ENCODE measurements around the gene KANSL2.
A peak's percentile ranks its signal among the peaks of the same experiment; 100 is the strongest.
"Not testable (repeated sequence)": the region's sequence is repeated elsewhere in the genome, so short reads cannot be mapped to it uniquely, and the experiment has no call there.

The KANSL2 gene

GRCh38 chr12:48682927-48683326 lies 889 bp upstream of the KANSL2 start:
- DNase-seq: no peak

GRCh38 chr12:48682533-48682905 lies 481 bp upstream of the KANSL2 start:
- DNase-seq: not testable (repeated sequence)

GRCh38 chr12:48681399-48681709 lies 684 bp downstream of the KANSL2 start:
- DNase-seq: no peak

GRCh38 chr12:48680861-48681260 lies 1.2 kb downstream of the KANSL2 start:
- no peak for DNase-seq

GRCh38 chr12:48678551-48679185 lies 3.4 kb downstream of the KANSL2 start:
- no peak for DNase-seq

GRCh38 chr12:48671231-48671856 lies 10.7 kb downstream of the KANSL2 start:
- no peak for DNase-seq

GRCh38 chr12:48668996-48669395 lies 13.0 kb downstream of the KANSL2 start:
- no peak for DNase-seq

- DNase-seq: no peak
Measured at GRCh38 chr12:48659863-48660262, 22.2 kb downstream of the KANSL2 start.

GRCh38 chr12:48651681-48652080 lies 30.4 kb downstream of the KANSL2 start:
- DNase-seq: no peak

GRCh38 chr12:48645354-48645753 lies 36.7 kb downstream of the KANSL2 start:
- DNase-seq: not testable (repeated sequence)

GRCh38 chr12:48643011-48643410 lies 39.0 kb downstream of the KANSL2 start:
- no peak for DNase-seq

- not testable (repeated sequence) for DNase-seq
Measured at GRCh38 chr12:48641752-48642555, 40.1 kb downstream of the KANSL2 start.

GRCh38 chr12:48640854-48641253 lies 41.2 kb downstream of the KANSL2 start:
- DNase-seq: no peak

- no peak for DNase-seq
Measured at GRCh38 chr12:48640428-48640827, 41.6 kb downstream of the KANSL2 start.

GRCh38 chr12:48631071-48631470 lies 51.0 kb downstream of the KANSL2 start:
- no peak for DNase-seq

- DNase-seq: no peak
Measured at GRCh38 chr12:48630346-48630745, 51.7 kb downstream of the KANSL2 start.

- DNase-seq: no peak
Measured at GRCh38 chr12:48629541-48629940, 52.5 kb downstream of the KANSL2 start.

- no peak for DNase-seq
Measured at GRCh38 chr12:48627556-48627955, 54.5 kb downstream of the KANSL2 start.

GRCh38 chr12:48622997-48623396 lies 59.0 kb downstream of the KANSL2 start:
- DNase-seq: not testable (repeated sequence)

- peak; percentile 33 for DNase-seq
Measured at GRCh38 chr12:48618541-48618940, 63.5 kb downstream of the KANSL2 start.

- no peak for DNase-seq
Measured at GRCh38 chr12:48615681-48616080, 66.4 kb downstream of the KANSL2 start.

- DNase-seq: no peak
Measured at GRCh38 chr12:48613321-48613720, 68.7 kb downstream of the KANSL2 start.
